ENCODE results near the gene PANX3.

DNA sequence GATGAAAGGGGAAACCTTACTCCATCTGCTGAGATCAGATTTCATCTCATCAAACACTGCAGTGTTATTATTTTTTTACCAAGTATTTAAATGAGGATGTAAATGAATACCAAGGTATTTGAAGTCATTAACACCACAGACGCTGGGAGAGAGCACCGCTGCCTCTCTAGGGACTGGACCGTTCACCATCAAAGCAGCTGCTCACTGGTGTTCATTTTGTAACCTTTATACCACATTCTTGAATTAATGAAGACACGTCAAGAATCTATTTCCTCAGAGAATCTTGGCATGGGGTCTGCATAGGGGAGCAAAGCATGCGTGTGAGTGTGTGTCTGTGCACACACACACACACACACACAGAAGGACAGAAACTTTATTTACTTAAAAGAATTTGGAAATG, 46.7 kb downstream of the PANX3 start:
- TF ChIP-seq NFIC (IDR thresholded peaks at IDR 0.05), result no peak
- no peak for TF ChIP-seq FOSL1 (tag; conservative IDR thresholded peaks at IDR 0.05)
- no peak for TF ChIP-seq CHD4 (IDR thresholded peaks at IDR 0.05; ENCODE audit: insufficient read depth, insufficient replicate concordance, low read depth, low read length, poor library complexity, severe bottlenecking)

All from K562 (cell line).